H9 (cell line): Measurements from ENCODE around the gene EXOSC1. TPM values are rescaled to one million over a fixed set of nuclear protein-coding genes. Genes with fewer than 3 reads are reported as not detected.

Experiments
- DNase-seq: peaks from one replicate; pipeline ENCODE4 v3.0.0-alpha.2; 2017
- H2AFZ ChIP-seq: one replicate; pipeline ENCODE4 v1.6.1; 2013; ENCODE audit warnings: mild to moderate bottlenecking, low read length, control low read depth, moderate library complexity
- H2AK5ac ChIP-seq: 2 replicates; pipeline ENCODE4 v1.6.1; 2013; ENCODE audit warnings: low read length, control low read depth, mixed read lengths; ENCODE audit not compliant: insufficient read length
- H2BK120ac ChIP-seq: one replicate; pipeline ENCODE4 v1.6.1; 2013; ENCODE audit warnings: low read depth, mild to moderate bottlenecking, low read length, control low read depth, inconsistent platforms; ENCODE audit not compliant: poor library complexity, severe bottlenecking
- H2BK12ac ChIP-seq: 2 replicates; pipeline ENCODE4 v1.6.1; 2013; ENCODE audit warnings: low read length, control low read depth, mixed read lengths, low read depth; ENCODE audit not compliant: insufficient read length
- H2BK15ac ChIP-seq: 2 replicates; pipeline ENCODE4 v1.6.1; 2013; ENCODE audit warnings: low read depth, low read length, control low read depth
- H2BK20ac ChIP-seq: one replicate; pipeline ENCODE4 v1.6.1; 2013; ENCODE audit warnings: low read depth, mild to moderate bottlenecking, low read length, control low read depth, inconsistent platforms; ENCODE audit not compliant: poor library complexity, severe bottlenecking
- H2BK5ac ChIP-seq: 2 replicates; pipeline ENCODE4 v1.6.1; 2013; ENCODE audit warnings: low read length, control low read depth, mixed read lengths; ENCODE audit not compliant: insufficient read length
- H3K14ac ChIP-seq: 2 replicates; pipeline ENCODE4 v1.6.1; 2013; ENCODE audit warnings: low read length, control low read depth; ENCODE audit not compliant: insufficient read depth
- H3K18ac ChIP-seq: 2 replicates; pipeline ENCODE4 v1.6.1; 2013; ENCODE audit warnings: low read depth, mild to moderate bottlenecking, mixed read lengths, low read length, control low read depth; ENCODE audit not compliant: insufficient read length
- H3K23ac ChIP-seq: 2 replicates; pipeline ENCODE4 v1.6.1; 2013; ENCODE audit warnings: low read length, control low read depth, mixed read lengths, low read depth; ENCODE audit not compliant: insufficient read length
- H3K23me2 ChIP-seq: 2 replicates; pipeline ENCODE4 v1.6.1; 2013; ENCODE audit warnings: low read depth, mild to moderate bottlenecking, mixed read lengths, low read length, control low read depth; ENCODE audit not compliant: insufficient read length, poor library complexity, severe bottlenecking
- H3K27ac ChIP-seq: 2 replicates; pipeline ENCODE4 v1.5.1; 2013; ENCODE audit warnings: low read length, control low read depth, mixed read lengths, low read depth; ENCODE audit not compliant: insufficient read length
- H3K27me3 ChIP-seq: 2 replicates; pipeline ENCODE4 v1.6.1; 2013; ENCODE audit warnings: low read length, control low read depth, inconsistent platforms; ENCODE audit not compliant: insufficient read depth
- H3K4ac ChIP-seq: 2 replicates; pipeline ENCODE4 v1.6.1; 2013; ENCODE audit warnings: low read depth, mild to moderate bottlenecking, control low read depth, inconsistent platforms, low read length, moderate library complexity
- H3K4me1 ChIP-seq: 2 replicates; pipeline ENCODE4 v1.6.1; 2013; ENCODE audit warnings: low read length, control low read depth, inconsistent platforms; ENCODE audit not compliant: insufficient read depth
- H3K4me2 ChIP-seq: 2 replicates; pipeline ENCODE4 v1.6.1; 2013; ENCODE audit warnings: low read length, control low read depth, mixed read lengths; ENCODE audit not compliant: insufficient read length, insufficient read depth
- H3K56ac ChIP-seq: 2 replicates; pipeline ENCODE4 v1.6.1; 2013; ENCODE audit warnings: low read depth, mild to moderate bottlenecking, mixed read lengths, low read length, control low read depth; ENCODE audit not compliant: insufficient read length
- H3K79me1 ChIP-seq: 2 replicates; pipeline ENCODE4 v1.6.1; 2013; ENCODE audit warnings: low read depth, mild to moderate bottlenecking, moderate library complexity, low read length, control low read depth, inconsistent platforms; ENCODE audit not compliant: insufficient read depth, poor library complexity, severe bottlenecking
- H3K79me2 ChIP-seq: 2 replicates; pipeline ENCODE4 v1.6.1; 2013; ENCODE audit warnings: low read length, control low read depth, inconsistent platforms; ENCODE audit not compliant: insufficient read depth
- H3K9ac ChIP-seq: 2 replicates; pipeline ENCODE4 v1.6.1; 2013; ENCODE audit warnings: low read length, control low read depth, mixed read lengths; ENCODE audit not compliant: insufficient read length; ENCODE audit errors: extremely low read depth
- H3K9me3 ChIP-seq: one replicate; pipeline ENCODE4 v1.6.1; 2013; ENCODE audit warnings: low read depth, low read length, inconsistent platforms; ENCODE audit not compliant: control insufficient read depth
- H3T11ph ChIP-seq: one replicate; pipeline ENCODE4 v1.6.1; 2013; ENCODE audit warnings: mild to moderate bottlenecking, low read length, control low read depth, inconsistent platforms
- H4K20me1 ChIP-seq: one replicate; pipeline ENCODE4 v1.6.1; 2013; ENCODE audit not compliant: control insufficient read depth, insufficient read length, insufficient read depth
- H4K5ac ChIP-seq: 2 replicates; pipeline ENCODE4 v1.6.1; 2013; ENCODE audit warnings: low read depth, mild to moderate bottlenecking, mixed read lengths, low read length, control low read depth; ENCODE audit not compliant: insufficient read length
- H4K8ac ChIP-seq: replicated peaks from 2 replicates; pipeline ENCODE4 v1.6.1; 2013; ENCODE audit warnings: low read length, control low read depth, mixed read lengths, low read depth; ENCODE audit not compliant: insufficient read length
- H4K91ac ChIP-seq: 2 replicates; pipeline ENCODE4 v1.6.1; 2013; ENCODE audit warnings: low read depth, mild to moderate bottlenecking, moderate library complexity, mixed read lengths, low read length, control low read depth; ENCODE audit not compliant: insufficient read length
- H3K27ac Mint-ChIP-seq, 3 experiments: 2 replicates in 2 of 3; 3 replicates in 1 of 3; pipeline ENCODE4 v1.8.0; 2020 to 2021; ENCODE audit warnings: mixed read lengths in 3 of 3, mild to moderate bottlenecking in 1 of 3, moderate library complexity in 1 of 3
- H3K27me3 Mint-ChIP-seq: 2 replicates; pipeline ENCODE4 v1.8.0; 2021; ENCODE audit warnings: low read depth, mild to moderate bottlenecking, moderate library complexity, mixed read lengths
- H3K36me3 Mint-ChIP-seq, 3 experiments: 2 replicates in 2 of 3; 3 replicates in 1 of 3; pipeline ENCODE4 v1.8.0; 2020 to 2021; ENCODE audit warnings: low read depth in 3 of 3, mixed read lengths in 3 of 3; ENCODE audit not compliant: insufficient read depth in 1 of 3
- H3K4me1 Mint-ChIP-seq, 2 experiments: 2 replicates each; pipeline ENCODE4 v1.8.0; 2020; ENCODE audit warnings: mixed read lengths in 2 of 2
- H3K4me3 Mint-ChIP-seq, 2 experiments: 2 replicates in 1 of 2; 3 replicates in 1 of 2; pipeline ENCODE4 v1.8.0; 2020 to 2021; ENCODE audit warnings: mild to moderate bottlenecking in 2 of 2, mixed read lengths in 2 of 2, moderate library complexity in 1 of 2
- H3K9me3 Mint-ChIP-seq, 2 experiments: 2 replicates in 1 of 2; 3 replicates in 1 of 2; pipeline ENCODE4 v1.8.0; 2020; ENCODE audit warnings: mild to moderate bottlenecking in 2 of 2, mixed read lengths in 2 of 2, moderate library complexity in 1 of 2
- CTCF ChIP-seq: fragments of 200-600 bp; sonication (generic); conservative IDR thresholded peaks from 3 replicates; pipeline ENCODE4 v1.8.0; 2021; ENCODE audit warnings: antibody characterized with exemption, mild to moderate bottlenecking
- WGBS: extraction: QIAGEN DNeasy Blood & Tissue Kit; methylation state at CpG from one replicate; pipeline ENCODE4 v1.1.7; 2013; ENCODE audit warnings: missing lambda C conversion rate, low lambda C conversion rate, mixed read lengths; ENCODE audit not compliant: insufficient read length; ENCODE audit errors: extremely low coverage; 5-methylcytosine and 5-hydroxymethylcytosine counted together
- total RNA-seq: library from RNA; stranded (reverse); gene quantifications from 2 replicates; pipeline ENCODE4 v1.2.1, GENCODE V29; 2021

Gene EXOSC1
- total RNA-seq, 1 experiment from 2014 or later, result 66.4 TPM

DNA sequence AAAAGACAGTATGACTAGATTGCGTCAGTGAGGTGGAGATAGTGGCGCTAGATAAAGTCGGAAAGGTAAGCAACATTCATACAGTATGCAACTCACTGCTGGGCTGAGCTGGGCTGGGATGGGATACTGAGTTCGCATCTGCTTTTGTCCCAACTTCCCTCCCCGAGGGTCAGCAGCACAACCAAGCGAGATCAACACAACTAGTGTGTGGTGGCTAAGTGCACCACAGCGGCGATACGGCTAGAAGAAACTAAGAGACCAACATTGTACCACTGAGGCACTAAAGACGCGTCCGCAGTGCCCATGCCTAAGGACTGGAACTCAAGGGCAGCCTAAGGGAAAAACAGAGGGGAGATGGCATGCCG, 467 bp downstream of the EXOSC1 start:
- no peak overlapping the region for H3K56ac ChIP-seq
- no peak overlapping the region for H2BK5ac ChIP-seq
- H3K23ac ChIP-seq, result no peak overlapping the region
- H3K27ac ChIP-seq, result no peak overlapping the region
- H3K23me2 ChIP-seq, result peaks cover 12% of the 10 kb centered on the region
- H4K20me1 ChIP-seq, result no peaks in the 10 kb centered on the region
- Mint-ChIP-seq H3K9me3 (no peaks in the 10 kb centered on the region), H3K36me3 (peaks cover 17 to 33% (median 28%) of the 10 kb centered on the region in 3 experiments), H3K27me3 (0 out of 2 replicates have a peak, but pooled peaks cover 2% of the 10 kb centered on the region), H3K4me3 (peak overlapping the region; percentile 98 to 99), H3K4me1 (peaks cover 16 to 21% of the 10 kb centered on the region in 2 experiments), H3K27ac (peak overlapping the region; percentile 55 to 99 (median 96); a peak in 6 of 7 replicates)
- H3K27me3 ChIP-seq, result no peaks in the 10 kb centered on the region; the same call in 1 of the 2 replicates
- no peak overlapping the region for H3K4ac ChIP-seq
- H2BK15ac ChIP-seq, result no peak overlapping the region
- no CpG with 5 or more reads among the region's 13 CpGs for WGBS
- peak overlapping the region; percentile 96 for H3K4me2 ChIP-seq
- no peak for TF ChIP-seq CTCF
- DNase-seq, result no peak
- peaks cover 3% of the 10 kb centered on the region for H3K4me1 ChIP-seq
- no peak overlapping the region for H2AFZ ChIP-seq
- H3T11ph ChIP-seq, result no peak overlapping the region
- no peak overlapping the region for H4K5ac ChIP-seq
- H3K14ac ChIP-seq, result peak overlapping the region; percentile 3
- H2AK5ac ChIP-seq, result no peak overlapping the region
- H4K8ac ChIP-seq, result no peak overlapping the region
- H3K9ac ChIP-seq, result peak overlapping the region; percentile 75
- H3K9me3 ChIP-seq, result no peaks in the 10 kb centered on the region
- H3K79me1 ChIP-seq, result peaks cover 3% of the 10 kb centered on the region
- H2BK20ac ChIP-seq, result no peak overlapping the region
- no peak overlapping the region for H2BK12ac ChIP-seq
- H2BK120ac ChIP-seq, result no peak overlapping the region
- no peak overlapping the region for H3K18ac ChIP-seq
- no peak overlapping the region for H4K91ac ChIP-seq
- H3K79me2 ChIP-seq, result peaks cover 10% of the 10 kb centered on the region; the same call in 1 of the 2 replicates
